GOT3 (cell line): ENCODE results near the gene HPCAL1.

ENCODE experiments used
- DNase-seq: peaks from one replicate; lab custom pipeline; 2025; ENCODE audit warnings: mixed read lengths; lab: John Stamatoyannopoulos, UW

The HPCAL1 gene

GRCh38 chr2:10370895-10371294 lies 68.2 kb downstream of the HPCAL1 start:
- DNase-seq, result no peak

GRCh38 chr2:10371441-10372196 lies 68.9 kb downstream of the HPCAL1 start:
- no peak for DNase-seq

- no peak for DNase-seq
Observed at GRCh38 chr2:10372203-10372861, 69.6 kb downstream of the HPCAL1 start.

- no peak for DNase-seq
Observed at GRCh38 chr2:10372862-10373240, 70.1 kb downstream of the HPCAL1 start.

- no peak for DNase-seq
Observed at GRCh38 chr2:10373931-10374330, 71.2 kb downstream of the HPCAL1 start.

- no peak for DNase-seq
Observed at GRCh38 chr2:10374362-10374943, 71.7 kb downstream of the HPCAL1 start.

- DNase-seq, result no peak
Observed at GRCh38 chr2:10375570-10376281, 73.0 kb downstream of the HPCAL1 start.

- DNase-seq, result no peak
Observed at GRCh38 chr2:10377052-10377746, 74.5 kb downstream of the HPCAL1 start.

- DNase-seq, result no peak
Observed at GRCh38 chr2:10377747-10378085, 75.0 kb downstream of the HPCAL1 start.

- DNase-seq, result no peak
Observed at GRCh38 chr2:10378189-10378588, 75.5 kb downstream of the HPCAL1 start.

- DNase-seq, result no peak
Observed at GRCh38 chr2:10380048-10380926, 77.6 kb downstream of the HPCAL1 start.

GRCh38 chr2:10381997-10382353 lies 79.3 kb downstream of the HPCAL1 start:
- no peak for DNase-seq

- no peak for DNase-seq
Observed at GRCh38 chr2:10382354-10383061, 79.8 kb downstream of the HPCAL1 start.

GRCh38 chr2:10383960-10384734 lies 81.4 kb downstream of the HPCAL1 start:
- no peak for DNase-seq

- DNase-seq, result no peak
Observed at GRCh38 chr2:10385501-10385900, 82.8 kb downstream of the HPCAL1 start.

GRCh38 chr2:10385933-10386773 lies 83.4 kb downstream of the HPCAL1 start:
- no peak for DNase-seq

GRCh38 chr2:10387033-10387432 lies 84.3 kb downstream of the HPCAL1 start:
- DNase-seq, result no peak

GRCh38 chr2:10388954-10389560 lies 86.4 kb downstream of the HPCAL1 start:
- DNase-seq, result no peak
